Measurements from ENCODE around the gene SLC35F2. TPM values are rescaled to one million over a fixed set of nuclear protein-coding genes. Genes with fewer than 3 reads are reported as not detected.

SLC35F2 gene
- 1.6 TPM in 2 replicates for total RNA-seq

GRCh38 chr11:107858217-107859070 is at the start of gene SLC35F2:
Gene SLC35F2 (minus strand): TSS chr11:107858787. CDS start chr11:107858767, 20 bp downstream.

Other genes with a start within 250 kb of the SLC35F2 start
- not detected in 2 replicates for gene SLN, start 146.7 kb downstream of the SLC35F2 start, total RNA-seq
- not detected in 2 replicates for gene RAB39A, start 69.7 kb upstream of the SLC35F2 start, total RNA-seq
- 29.1 and 35.2 TPM in 2 replicates for gene CUL5, start 150.1 kb upstream of the SLC35F2 start, total RNA-seq